Measurements from ENCODE around the gene MAP2. TPM values are rescaled to one million over a fixed set of nuclear protein-coding genes. Genes with fewer than 3 reads are reported as not detected.

MAP2 gene
- total and polyA plus RNA-seq, 2 of the 8 experiments (the other 6 are each of a cell fraction or from before 2014, with no cell fraction given): 5.9 to 9.4 TPM

DNA sequence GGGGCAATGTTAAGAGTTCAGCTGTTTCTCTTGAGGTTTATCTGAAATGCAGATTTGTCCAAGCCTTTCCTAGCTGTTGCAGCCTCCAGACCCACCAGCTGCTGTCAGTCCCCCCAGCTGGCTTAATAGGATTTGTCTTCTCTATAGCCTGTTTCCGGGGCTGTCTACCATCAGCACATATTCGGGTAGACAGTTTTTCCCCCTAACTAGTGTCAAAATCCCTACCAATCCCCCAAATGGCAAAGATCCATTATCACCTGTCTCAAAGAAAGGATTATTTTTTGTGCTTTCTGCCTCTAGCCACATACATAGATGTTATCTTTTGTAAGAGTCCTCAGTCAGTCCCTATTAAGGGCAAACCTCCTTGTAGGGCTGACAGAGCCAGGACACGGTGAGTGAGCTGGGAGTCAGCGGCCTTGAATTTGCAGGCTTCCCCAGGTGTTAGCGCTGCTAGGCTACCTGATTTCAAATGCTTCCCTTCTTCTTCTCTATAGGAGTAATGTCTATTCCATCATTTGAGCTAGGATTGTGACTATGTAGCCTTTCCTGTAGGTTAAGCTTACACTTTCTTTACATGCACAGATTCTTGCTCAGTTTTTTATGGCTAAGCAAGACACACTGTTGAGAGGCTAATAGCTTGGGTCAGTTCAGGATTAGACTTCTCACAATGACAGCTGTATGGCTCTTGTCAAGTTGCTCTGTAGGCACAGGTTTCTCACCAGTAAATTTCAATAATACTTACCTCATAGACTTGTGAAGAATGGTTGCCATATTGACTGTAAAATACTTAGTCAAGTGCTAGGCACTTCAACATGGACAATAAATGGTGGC is 176.7 kb downstream of the MAP2 start:
- no peak overlapping the region for H3K14ac ChIP-seq (ENCODE audit: insufficient read length)
- ChIA-PET CTCF (ENCODE audit: partially characterized antibody) (interaction anchor here (0.7 kb wide), 1 partner anchor 18 kb away, joined by 3 read pairs; no protein-coding TSS in a partner anchor), POLR2A (ENCODE audit: partially characterized antibody) (no interaction called here)
- no peaks in the 10 kb centered on the region for H3K27me3 ChIP-seq (replicated peaks in 1 of 4; ENCODE audit: control insufficient read depth in 3 of 4, extremely low read depth in 1 of 4, insufficient read depth in 3 of 4, low read length in 3 of 4)
- DNase-seq (ENCODE audit: low read depth in 1 of 2, low spot score in 2 of 2) (no peak), FAIRE-seq (peak; percentile 24)
- H4K91ac ChIP-seq (replicated peaks; ENCODE audit: insufficient read length, low read length): no peak overlapping the region
- no peak overlapping the region for H2BK12ac ChIP-seq (ENCODE audit: low read depth, low read length)
- H3K18ac ChIP-seq (ENCODE audit: extremely low read depth, low read length): no peak overlapping the region
- H4K20me1 ChIP-seq (replicated peaks in 1 of 2; ENCODE audit: control insufficient read depth in 1 of 2, insufficient read depth in 2 of 2, low read length in 2 of 2): no peaks in the 10 kb centered on the region
- no peak overlapping the region for H2BK20ac ChIP-seq (ENCODE audit: low read length)
- H2BK120ac ChIP-seq (replicated peaks; ENCODE audit: low read depth, low read length): no peak overlapping the region
- no peaks in the 10 kb centered on the region for H3K79me2 ChIP-seq (ENCODE audit: control insufficient read depth in 1 of 2, insufficient read depth in 2 of 2, low read length in 2 of 2)
- H3K4me3 ChIP-seq (ENCODE audit: extremely low read depth in 1 of 4, insufficient read depth in 2 of 4, low read depth in 3 of 4, low read length in 4 of 4): no peak overlapping the region
- H2AK5ac ChIP-seq (ENCODE audit: low read depth, low read length): no peak overlapping the region
- no peak overlapping the region for H3K4ac ChIP-seq (replicated peaks; ENCODE audit: insufficient read length, low read depth, low read length)
- H2AFZ ChIP-seq (ENCODE audit: low read length): no peak overlapping the region
- H3K27ac ChIP-seq (ENCODE audit: low read depth, low read length): no peak overlapping the region
- H3K23ac ChIP-seq (ENCODE audit: insufficient read length): no peak overlapping the region
- no peak overlapping the region for H3K56ac ChIP-seq (replicated peaks; ENCODE audit: insufficient read length, low read depth, low read length)
- H4K5ac ChIP-seq (ENCODE audit: insufficient read length, low read depth, low read length): no peak overlapping the region
- H2BK5ac ChIP-seq (ENCODE audit: low read depth, low read length): no peak overlapping the region
- no peaks in the 10 kb centered on the region for H3K9me3 ChIP-seq (ENCODE audit: insufficient read depth in 2 of 2, low read depth in 1 of 2, low read length in 1 of 2)
- no peak overlapping the region for H3K4me2 ChIP-seq (ENCODE audit: insufficient read depth in 1 of 2, low read depth in 2 of 2, low read length in 2 of 2)
- no peak overlapping the region for H4K8ac ChIP-seq (ENCODE audit: extremely low read depth, insufficient read depth, low read length)
- no peaks in the 10 kb centered on the region for H3K23me2 ChIP-seq (ENCODE audit: low read depth, low read length)
- no peak overlapping the region for H3K9ac ChIP-seq (replicated peaks in 1 of 4; ENCODE audit: extremely low read depth in 1 of 4, low read depth in 3 of 4, low read length in 3 of 4)
- no peaks in the 10 kb centered on the region for H3K36me3 ChIP-seq (ENCODE audit: control insufficient read depth in 2 of 4, insufficient read depth in 4 of 4, low read length in 3 of 4)
- no peak overlapping the region for H2BK15ac ChIP-seq (ENCODE audit: low read length)
- H3K79me1 ChIP-seq (ENCODE audit: low read depth, low read length): no peaks in the 10 kb centered on the region
- WGBS, 2 experiments (ENCODE audit: extremely low coverage in 1 of 2, insufficient coverage in 1 of 2, insufficient read length in 1 of 2, insufficient replicate concordance in 2 of 2, low coverage in 1 of 2, low lambda C conversion rate in 2 of 2, missing lambda C conversion rate in 1 of 2): 77% methylated on average over 5 of the region's 5 CpGs; no CpG with 5 or more reads in 1 of the 2 experiments
- peaks cover 0 to 2% (median 0%) of the 10 kb centered on the region in 4 experiments; a peak in 2 of 7 replicates for H3K4me1 ChIP-seq (replicated peaks in 1 of 4; ENCODE audit: control insufficient read depth in 3 of 4, insufficient read depth in 4 of 4, low read length in 3 of 4)
- TF ChIP-seq POLR2A (IDR thresholded peaks at IDR 0.05; ENCODE audit: control extremely low read depth in 1 of 2, low read depth in 2 of 2, low read length in 2 of 2) (no peak), RAD21 (IDR thresholded peaks at IDR 0.05 in 1 of 2, conservative IDR thresholded peaks at IDR 0.05 in 1 of 2; ENCODE audit: low read depth in 2 of 2, low read length in 2 of 2) (no peak), SIN3A (conservative IDR thresholded peaks at IDR 0.05 in 1 of 2, IDR thresholded peaks at IDR 0.05 in 1 of 2; ENCODE audit: low read depth in 1 of 2, low read length in 2 of 2) (no peak), JUN (IDR thresholded peaks at IDR 0.05; ENCODE audit: low read depth, low read length) (no peak), RNF2 (IDR thresholded peaks at IDR 0.05; ENCODE audit: borderline replicate concordance, low read depth, low read length, missing control alignments, poor library complexity, severe bottlenecking) (no peak), POU5F1 (IDR thresholded peaks at IDR 0.05; ENCODE audit: low read depth, low read length) (no peak), RFX5 (IDR thresholded peaks at IDR 0.05; ENCODE audit: borderline replicate concordance, low read depth, low read length) (no peak), BRCA1 (IDR thresholded peaks at IDR 0.05; ENCODE audit: low read depth, low read length) (no peak), PHF8 (conservative IDR thresholded peaks at IDR 0.05; ENCODE audit: low read depth, low read length) (no peak), FOSL1 (IDR thresholded peaks at IDR 0.05; ENCODE audit: insufficient read depth, low read depth, low read length) (no peak)
- TF ChIP-seq, protein P1, sequence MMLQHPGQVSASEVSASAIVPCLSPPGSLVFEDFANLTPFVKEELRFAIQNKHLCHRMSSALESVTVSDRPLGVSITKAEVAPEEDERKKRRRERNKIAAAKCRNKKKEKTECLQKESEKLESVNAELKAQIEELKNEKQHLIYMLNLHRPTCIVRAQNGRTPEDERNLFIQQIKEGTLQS (IDR thresholded peaks at IDR 0.05; ENCODE audit: insufficient read depth, low read depth, low read length): no peak

All from H1 (cell line).